Measurements from ENCODE around the gene LRRC72. TPM values are rescaled to one million over a fixed set of nuclear protein-coding genes. Genes with fewer than 3 reads are reported as not detected.

LRRC72 gene
- total RNA-seq, 2 donors from 2014 or later, result not detected

DNA sequence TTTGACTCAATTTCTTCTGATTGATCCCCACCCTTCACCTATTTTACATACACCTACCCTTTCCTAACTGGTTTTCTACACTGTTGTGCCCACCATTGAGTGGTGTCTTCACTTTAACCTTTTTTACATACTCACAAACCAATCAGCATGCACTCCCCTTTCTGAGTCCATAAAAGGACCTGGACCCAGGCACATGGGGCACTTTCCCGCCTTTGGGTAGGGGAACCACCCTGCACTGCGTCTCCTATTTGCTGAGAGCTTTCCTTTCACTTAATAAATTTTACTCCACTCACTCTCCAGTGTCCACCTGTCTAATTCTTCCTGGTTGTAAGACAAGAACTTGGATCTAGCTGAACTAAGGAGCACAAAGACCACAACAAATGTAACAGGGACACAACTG lies 85.1 kb downstream of the LRRC72 start:
- H3K27ac ChIP-seq, result no peak overlapping the region
- ATAC-seq (no peak), DNase-seq (no peak)
- no peaks in the 10 kb centered on the region for H3K27me3 ChIP-seq
- intact Hi-C loops (cut with DNase I), result no loop called here
- H3K4me1 ChIP-seq, result peaks cover 26% of the 10 kb centered on the region
- no peak for TF ChIP-seq POLR2A (IDR thresholded peaks at IDR 0.05)
- TF ChIP-seq, protein P1, sequence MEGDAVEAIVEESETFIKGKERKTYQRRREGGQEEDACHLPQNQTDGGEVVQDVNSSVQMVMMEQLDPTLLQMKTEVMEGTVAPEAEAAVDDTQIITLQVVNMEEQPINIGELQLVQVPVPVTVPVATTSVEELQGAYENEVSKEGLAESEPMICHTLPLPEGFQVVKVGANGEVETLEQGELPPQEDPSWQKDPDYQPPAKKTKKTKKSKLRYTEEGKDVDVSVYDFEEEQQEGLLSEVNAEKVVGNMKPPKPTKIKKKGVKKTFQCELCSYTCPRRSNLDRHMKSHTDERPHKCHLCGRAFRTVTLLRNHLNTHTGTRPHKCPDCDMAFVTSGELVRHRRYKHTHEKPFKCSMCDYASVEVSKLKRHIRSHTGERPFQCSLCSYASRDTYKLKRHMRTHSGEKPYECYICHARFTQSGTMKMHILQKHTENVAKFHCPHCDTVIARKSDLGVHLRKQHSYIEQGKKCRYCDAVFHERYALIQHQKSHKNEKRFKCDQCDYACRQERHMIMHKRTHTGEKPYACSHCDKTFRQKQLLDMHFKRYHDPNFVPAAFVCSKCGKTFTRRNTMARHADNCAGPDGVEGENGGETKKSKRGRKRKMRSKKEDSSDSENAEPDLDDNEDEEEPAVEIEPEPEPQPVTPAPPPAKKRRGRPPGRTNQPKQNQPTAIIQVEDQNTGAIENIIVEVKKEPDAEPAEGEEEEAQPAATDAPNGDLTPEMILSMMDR (IDR thresholded peaks at IDR 0.05), result no peak
- WGBS, 2 donors, result 63 to 95% methylated on average over 2 of the region's 2 CpGs
- H3K36me3 ChIP-seq (replicated peaks in 1 of 2; ENCODE audit: insufficient read depth in 1 of 2, low read depth in 2 of 2), result no peaks in the 10 kb centered on the region
- no peak overlapping the region for H3K4me3 ChIP-seq
- H3K9me3 ChIP-seq, result no peaks in the 10 kb centered on the region

DNA sequence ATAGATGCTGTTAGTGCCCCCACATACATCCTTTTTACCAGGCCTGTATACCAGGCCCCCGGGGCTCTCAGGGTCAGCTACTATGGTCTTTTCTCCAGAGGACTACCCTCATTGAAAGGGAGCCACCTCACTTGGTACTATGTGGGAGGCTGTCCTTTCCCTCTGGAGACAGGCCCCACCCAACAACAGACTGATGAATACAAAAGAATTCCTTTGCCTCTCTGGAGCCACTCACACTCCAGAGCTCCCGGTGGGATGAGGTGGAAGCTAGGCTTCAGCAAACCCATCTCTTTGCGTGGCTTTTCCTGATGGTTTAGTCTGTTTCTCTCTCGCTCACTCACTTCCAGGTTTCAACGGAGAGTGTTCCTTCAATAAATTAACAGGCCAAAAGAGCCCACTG lies 88.6 kb downstream of the LRRC72 start:
- WGBS, 2 donors, result 80 to 93% methylated on average over 5 of the region's 5 CpGs
- Histone ChIP-seq H3K36me3 (replicated peaks in 1 of 2; ENCODE audit: insufficient read depth in 1 of 2, low read depth in 2 of 2) (no peaks in the 10 kb centered on the region), H3K27ac (no peak overlapping the region), H3K27me3 (no peaks in the 10 kb centered on the region), H3K4me3 (no peak overlapping the region), H3K9me3 (no peaks in the 10 kb centered on the region), H3K4me1 (peaks cover 6% of the 10 kb centered on the region)
- ATAC-seq (no peak), DNase-seq (no peak)
- intact Hi-C loops (cut with DNase I), result no loop called here
- TF ChIP-seq, protein P1 (IDR thresholded peaks at IDR 0.05), result no peak
- TF ChIP-seq POLR2A (IDR thresholded peaks at IDR 0.05), result no peak

DNA sequence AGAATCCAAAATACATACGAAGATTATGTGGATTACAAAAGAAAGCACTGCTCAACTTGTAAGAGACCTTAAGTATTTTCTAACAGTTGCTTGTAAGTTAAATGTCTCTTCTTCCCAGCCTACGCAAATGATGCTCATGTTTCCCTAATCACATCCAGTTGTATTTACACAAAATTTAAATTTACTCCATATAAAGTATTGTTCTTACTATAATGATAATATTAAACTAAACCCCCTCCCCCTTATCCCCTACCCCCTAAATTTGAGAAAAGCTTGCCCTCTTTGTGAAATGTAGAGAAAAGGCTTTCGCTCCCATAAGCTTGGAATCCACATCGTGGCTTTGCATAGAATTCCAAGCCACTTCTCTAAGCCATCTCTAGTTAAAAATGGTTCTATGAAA lies 89.5 kb downstream of the LRRC72 start:
- TF ChIP-seq, protein P1 (IDR thresholded peaks at IDR 0.05), result no peak
- TF ChIP-seq POLR2A (IDR thresholded peaks at IDR 0.05), result no peak
- Histone ChIP-seq H3K9me3 (no peaks in the 10 kb centered on the region), H3K4me3 (no peak overlapping the region), H3K4me1 (no peaks in the 10 kb centered on the region), H3K36me3 (replicated peaks in 1 of 2; ENCODE audit: insufficient read depth in 1 of 2, low read depth in 2 of 2) (no peaks in the 10 kb centered on the region), H3K27ac (no peak overlapping the region), H3K27me3 (no peaks in the 10 kb centered on the region)
- ATAC-seq (no peak), DNase-seq (no peak)
- intact Hi-C loops (cut with DNase I), result no loop called here
- WGBS, 2 donors, result 63 to 68% methylated on average over 4 of the region's 4 CpGs

DNA sequence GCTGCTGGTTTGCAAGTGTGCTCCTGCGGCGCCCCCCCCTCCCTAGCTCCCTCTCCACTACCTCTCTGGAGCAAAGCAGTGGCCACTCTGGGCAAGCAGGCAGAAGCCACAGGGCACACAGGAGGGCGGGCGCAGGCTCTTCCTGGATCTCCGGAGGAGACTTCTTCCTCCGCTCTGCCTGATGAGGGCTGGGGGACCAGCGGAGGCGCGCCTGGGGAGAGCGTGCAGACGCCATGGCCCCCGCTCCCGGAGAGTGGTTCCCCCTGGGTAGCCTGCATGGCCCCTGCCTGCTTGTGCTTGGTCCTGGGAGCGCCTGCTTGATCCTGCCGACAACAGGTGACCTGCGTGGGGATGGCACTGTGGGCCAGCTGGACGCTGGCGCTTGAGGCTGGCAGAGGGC lies 89.9 kb downstream of the LRRC72 start:
- intact Hi-C loops (cut with DNase I), result no loop called here
- no peaks in the 10 kb centered on the region for H3K9me3 ChIP-seq
- 80 to 90% methylated on average over 5 to 16 of the region's 18 CpGs for whole genome bisulfite sequencing, 2 donors
- no peak for TF ChIP-seq POLR2A (IDR thresholded peaks at IDR 0.05)
- TF ChIP-seq, protein P1 (IDR thresholded peaks at IDR 0.05), result no peak
- no peak overlapping the region for H3K27ac ChIP-seq
- no peaks in the 10 kb centered on the region for H3K36me3 ChIP-seq (replicated peaks in 1 of 2; ENCODE audit: insufficient read depth in 1 of 2, low read depth in 2 of 2)
- no peaks in the 10 kb centered on the region for H3K27me3 ChIP-seq
- ATAC-seq (no peak), DNase-seq (no peak)
- no peaks in the 10 kb centered on the region for H3K4me1 ChIP-seq
- no peak overlapping the region for H3K4me3 ChIP-seq

DNA sequence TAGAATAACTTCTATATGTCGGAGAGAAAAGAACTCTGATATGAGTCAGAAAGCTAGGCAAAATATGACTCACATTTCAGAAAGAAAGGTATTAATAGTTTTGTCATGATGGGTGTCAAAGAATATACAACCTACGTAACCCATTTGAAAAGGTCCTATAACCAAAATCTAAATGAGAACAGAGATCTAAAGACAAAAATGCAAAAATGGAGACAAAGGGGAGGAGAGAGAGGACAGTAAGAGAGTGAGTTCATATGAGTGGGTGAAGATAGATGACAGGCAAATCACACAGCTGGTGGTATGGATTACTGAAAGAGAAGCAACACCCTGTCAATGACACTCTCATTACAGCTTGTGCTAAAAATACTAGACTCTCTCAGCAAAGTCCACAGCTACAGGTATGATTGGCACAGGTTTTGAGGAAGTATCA lies 93.4 kb downstream of the LRRC72 start:
- DNase-seq (no peak), ATAC-seq (no peak)
- 84 to 92% methylated on average over 2 of the region's 2 CpGs for WGBS, 2 donors
- H3K27me3 ChIP-seq, result no peaks in the 10 kb centered on the region
- intact Hi-C loops (cut with DNase I), result no loop called here
- TF ChIP-seq, protein P1 (IDR thresholded peaks at IDR 0.05), result no peak
- TF ChIP-seq POLR2A (IDR thresholded peaks at IDR 0.05), result no peak
- peaks cover 0 to 5% of the 10 kb centered on the region in 2 donors for H3K36me3 ChIP-seq (replicated peaks in 1 of 2; ENCODE audit: insufficient read depth in 1 of 2, low read depth in 2 of 2)
- no peak overlapping the region for H3K4me3 ChIP-seq
- H3K4me1 ChIP-seq, result no peaks in the 10 kb centered on the region
- H3K27ac ChIP-seq, result no peak overlapping the region
- H3K9me3 ChIP-seq, result no peaks in the 10 kb centered on the region
